Esophagus squamous epithelium (tissue), 4 donors: Measurements from ENCODE around the gene BCS1L.

ENCODE experiments used
- CTCF ChIP-seq, 6 experiments: fragments of 450-650 bp in 4 of 6; fragments of 200-600 bp in 2 of 6; sonication (generic) in 2 of 6; IDR thresholded peaks; one replicate each; pipeline ENCODE4 v1.5.1; 2016 to 2019; ENCODE audit warnings: antibody characterized with exemption in 6 of 6, mild to moderate bottlenecking in 4 of 6, moderate library complexity in 4 of 6
- POLR2A ChIP-seq, 4 donors: fragments of 450-650 bp; IDR thresholded peaks; one replicate each; pipeline ENCODE4 v1.6.1; 2017; ENCODE audit warnings: antibody characterized with exemption in 4 of 4, mild to moderate bottlenecking in 4 of 4, moderate library complexity in 3 of 4

GRCh38 chr2:218691234-218691633 is 31.8 kb downstream of the BCS1L start:
- TF ChIP-seq CTCF (IDR thresholded peaks at IDR 0.05) = no peak
- no peak for TF ChIP-seq POLR2A (IDR thresholded peaks at IDR 0.05)
